ENCODE results near the gene USP47. TPM values are rescaled to one million over a fixed set of nuclear protein-coding genes. Genes with fewer than 3 reads are reported as not detected.

The USP47 gene
- total RNA-seq = 45.2 and 46.1 TPM in 2 replicates
- long read RNA-seq, full-length matches to known transcripts = 61 of 366 reads
- long read RNA-seq, partial matches to known transcripts = 275 of 366 reads
- long read RNA-seq, other reads (novel, unspliced or antisense) = 30 of 366 reads

GRCh38 chr11:11841723-11842420 lies at the start of gene USP47:
Gene USP47, plus strand, starts transcription at chr11:11841972. Its CDS starts 214 bp downstream, at chr11:11842186.
- H3K36me3 Mint-ChIP-seq (ENCODE audit: unreplicated experiment) = no peaks in the 10 kb centered on the region

DNA sequence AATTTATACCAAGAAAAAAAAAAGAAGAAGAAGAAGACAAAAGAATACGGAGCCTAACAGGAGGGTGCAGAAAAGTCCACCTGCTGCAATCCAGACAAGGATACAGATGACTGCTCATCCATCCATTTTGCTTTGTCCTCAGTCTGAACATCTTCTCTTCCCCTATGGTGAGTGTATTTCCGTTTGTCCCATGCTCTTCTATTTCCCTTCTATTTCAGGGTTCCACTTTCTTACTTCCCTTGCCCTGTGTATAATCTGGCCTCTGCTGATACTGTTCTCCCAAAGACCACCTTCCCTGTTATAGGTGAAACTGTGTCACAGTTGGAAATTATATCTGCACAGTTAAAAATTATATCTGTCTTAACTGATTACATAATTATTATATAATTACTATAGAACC lies 48.7 kb upstream of the USP47 start:
- no peak for DNase-seq (ENCODE audit: extremely low spot score, unreplicated experiment)
- H3K9me3 Mint-ChIP-seq (ENCODE audit: unreplicated experiment) = no peaks in the 10 kb centered on the region
- H3K4me1 Mint-ChIP-seq (ENCODE audit: unreplicated experiment) = no peaks in the 10 kb centered on the region
- H3K27ac Mint-ChIP-seq (ENCODE audit: unreplicated experiment) = no peak overlapping the region
- H3K4me3 Mint-ChIP-seq (ENCODE audit: unreplicated experiment) = no peak overlapping the region
- H3K27me3 Mint-ChIP-seq (ENCODE audit: unreplicated experiment) = peaks cover 18% of the 10 kb centered on the region
- no peaks in the 10 kb centered on the region for H3K36me3 Mint-ChIP-seq (ENCODE audit: unreplicated experiment)
- TF ChIP-seq, protein P1, sequence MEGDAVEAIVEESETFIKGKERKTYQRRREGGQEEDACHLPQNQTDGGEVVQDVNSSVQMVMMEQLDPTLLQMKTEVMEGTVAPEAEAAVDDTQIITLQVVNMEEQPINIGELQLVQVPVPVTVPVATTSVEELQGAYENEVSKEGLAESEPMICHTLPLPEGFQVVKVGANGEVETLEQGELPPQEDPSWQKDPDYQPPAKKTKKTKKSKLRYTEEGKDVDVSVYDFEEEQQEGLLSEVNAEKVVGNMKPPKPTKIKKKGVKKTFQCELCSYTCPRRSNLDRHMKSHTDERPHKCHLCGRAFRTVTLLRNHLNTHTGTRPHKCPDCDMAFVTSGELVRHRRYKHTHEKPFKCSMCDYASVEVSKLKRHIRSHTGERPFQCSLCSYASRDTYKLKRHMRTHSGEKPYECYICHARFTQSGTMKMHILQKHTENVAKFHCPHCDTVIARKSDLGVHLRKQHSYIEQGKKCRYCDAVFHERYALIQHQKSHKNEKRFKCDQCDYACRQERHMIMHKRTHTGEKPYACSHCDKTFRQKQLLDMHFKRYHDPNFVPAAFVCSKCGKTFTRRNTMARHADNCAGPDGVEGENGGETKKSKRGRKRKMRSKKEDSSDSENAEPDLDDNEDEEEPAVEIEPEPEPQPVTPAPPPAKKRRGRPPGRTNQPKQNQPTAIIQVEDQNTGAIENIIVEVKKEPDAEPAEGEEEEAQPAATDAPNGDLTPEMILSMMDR (IDR thresholded peaks at IDR 0.05) = no peak

More at GRCh38 chr11:11841723-11842420, at the start of gene USP47:
- Mint-ChIP-seq H3K4me1 (ENCODE audit: unreplicated experiment) (peaks cover 5% of the 10 kb centered on the region), H3K27me3 (ENCODE audit: unreplicated experiment) (no peaks in the 10 kb centered on the region), H3K9me3 (ENCODE audit: unreplicated experiment) (no peaks in the 10 kb centered on the region), H3K27ac (ENCODE audit: unreplicated experiment) (no peak within 1 kb of the TSS), H3K4me3 (ENCODE audit: unreplicated experiment) (no peak within 1 kb of the TSS)
- peak; percentile 97 for DNase-seq (ENCODE audit: extremely low spot score, unreplicated experiment)
- TF ChIP-seq, protein P1 (IDR thresholded peaks at IDR 0.05) = peak; percentile 69

DNA sequence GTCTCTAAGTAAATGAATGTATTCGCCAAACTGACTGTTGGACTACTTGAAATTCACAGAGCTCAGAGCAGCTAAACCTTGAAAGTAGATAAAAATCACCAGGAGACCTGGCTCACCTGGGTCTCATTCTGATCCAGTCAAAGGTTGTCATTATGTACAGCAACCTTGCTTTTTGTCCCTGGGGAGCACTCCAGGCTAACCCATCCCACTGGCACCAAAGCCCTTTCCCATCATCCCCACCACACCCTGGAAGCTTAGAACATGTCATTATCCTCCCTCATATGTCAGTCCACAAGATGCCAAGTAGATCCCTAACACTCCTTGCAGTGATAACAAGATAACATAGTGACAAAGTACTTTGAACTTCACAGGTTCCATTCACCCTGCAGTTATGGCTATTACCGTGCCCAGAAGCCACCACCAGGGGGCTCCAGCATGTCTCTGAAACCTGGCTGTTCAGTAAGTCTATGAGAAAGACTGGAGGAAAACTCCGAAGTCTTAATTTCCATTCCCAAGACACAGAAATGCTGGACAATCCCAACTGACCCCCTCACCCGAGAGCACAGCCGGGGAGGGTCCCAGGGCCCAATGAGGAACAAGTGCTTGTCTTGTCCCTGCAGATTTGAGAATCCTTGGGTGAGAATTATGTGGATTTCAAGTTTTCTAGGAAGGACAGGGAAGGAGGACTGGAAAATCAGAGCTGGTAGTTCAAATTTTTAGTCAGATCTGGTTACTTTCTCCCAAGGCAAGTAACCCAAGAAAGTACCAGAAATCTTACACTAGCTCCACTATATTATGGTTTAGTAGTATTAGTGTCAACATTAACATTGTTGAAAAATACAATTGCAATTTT lies 43.0 kb upstream of the USP47 start:
- no peak overlapping the region for H3K4me3 Mint-ChIP-seq (ENCODE audit: unreplicated experiment)
- no peaks in the 10 kb centered on the region for H3K36me3 Mint-ChIP-seq (ENCODE audit: unreplicated experiment)
- peaks cover 21% of the 10 kb centered on the region for H3K27me3 Mint-ChIP-seq (ENCODE audit: unreplicated experiment)
- TF ChIP-seq, protein P1 (IDR thresholded peaks at IDR 0.05) = peak; percentile 75
- H3K27ac Mint-ChIP-seq (ENCODE audit: unreplicated experiment) = no peak overlapping the region
- H3K4me1 Mint-ChIP-seq (ENCODE audit: unreplicated experiment) = no peaks in the 10 kb centered on the region
- no peak for DNase-seq (ENCODE audit: extremely low spot score, unreplicated experiment)
- H3K9me3 Mint-ChIP-seq (ENCODE audit: unreplicated experiment) = no peaks in the 10 kb centered on the region

DNA sequence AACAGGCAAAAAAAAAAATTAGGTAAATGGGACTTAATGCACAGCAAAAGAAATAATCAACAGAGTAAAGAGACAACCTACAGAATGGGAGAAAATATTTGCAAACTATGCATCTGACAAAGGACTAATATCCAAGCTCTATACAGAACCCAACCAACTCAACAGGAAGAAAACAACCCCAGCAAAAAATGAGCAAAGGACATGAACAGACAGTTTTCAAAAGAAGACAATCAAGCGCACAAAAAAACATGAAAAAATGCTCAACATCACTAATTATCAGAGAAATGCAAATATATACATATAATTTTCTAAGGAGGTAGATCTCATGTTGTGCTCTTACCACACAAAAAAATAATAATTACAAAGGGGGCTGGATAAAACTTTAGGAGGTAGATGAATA lies 36.5 kb upstream of the USP47 start:
- Mint-ChIP-seq H3K27me3 (ENCODE audit: unreplicated experiment) (peaks cover 3% of the 10 kb centered on the region), H3K4me3 (ENCODE audit: unreplicated experiment) (no peak overlapping the region), H3K9me3 (ENCODE audit: unreplicated experiment) (no peaks in the 10 kb centered on the region), H3K36me3 (ENCODE audit: unreplicated experiment) (no peaks in the 10 kb centered on the region), H3K27ac (ENCODE audit: unreplicated experiment) (no peak overlapping the region), H3K4me1 (ENCODE audit: unreplicated experiment) (no peaks in the 10 kb centered on the region)
- TF ChIP-seq, protein P1 (IDR thresholded peaks at IDR 0.05) = no peak
- no peak for DNase-seq (ENCODE audit: extremely low spot score, unreplicated experiment)

- Mint-ChIP-seq H3K4me3 (ENCODE audit: unreplicated experiment) (no peak overlapping the region), H3K27ac (ENCODE audit: unreplicated experiment) (no peak overlapping the region), H3K4me1 (ENCODE audit: unreplicated experiment) (no peaks in the 10 kb centered on the region), H3K9me3 (ENCODE audit: unreplicated experiment) (no peaks in the 10 kb centered on the region), H3K27me3 (ENCODE audit: unreplicated experiment) (peaks cover 3% of the 10 kb centered on the region), H3K36me3 (ENCODE audit: unreplicated experiment) (no peaks in the 10 kb centered on the region)
- DNase-seq (ENCODE audit: extremely low spot score, unreplicated experiment) = no peak
- TF ChIP-seq, protein P1 (IDR thresholded peaks at IDR 0.05) = no peak
These were observed 35.7 kb upstream of the USP47 start for GRCh38 chr11:11806074-11806473.
